Brain pericyte (primary cell): ENCODE measurements around the gene TMEM121.
"Not testable (repeated sequence)": the region's sequence is repeated elsewhere in the genome, so short reads cannot be mapped to it uniquely, and the experiment has no call there.

ENCODE experiments used
- DNase-seq: peaks from one replicate; pipeline ENCODE4 v3.0.0-alpha.2; 2012; ENCODE audit warnings: low read depth, low spot score

TMEM121 gene

GRCh38 chr14:105570482-105570881 is 44.1 kb downstream of the TMEM121 start:
- DNase-seq, result no peak

- DNase-seq, result not testable (repeated sequence)
These were observed 45.0 kb downstream of the TMEM121 start for GRCh38 chr14:105571181-105571951.

- not testable (repeated sequence) for DNase-seq
These were observed 45.7 kb downstream of the TMEM121 start for GRCh38 chr14:105572063-105572462.

- DNase-seq, result not testable (repeated sequence)
These were observed 47.5 kb downstream of the TMEM121 start for GRCh38 chr14:105573841-105574240.

- not testable (repeated sequence) for DNase-seq
These were observed 48.0 kb downstream of the TMEM121 start for GRCh38 chr14:105574411-105574810.

GRCh38 chr14:105575016-105575700 is 48.8 kb downstream of the TMEM121 start:
- DNase-seq, result not testable (repeated sequence)

GRCh38 chr14:105576525-105577088 is 50.2 kb downstream of the TMEM121 start:
- DNase-seq, result no peak

- no peak for DNase-seq
These were observed 51.0 kb downstream of the TMEM121 start for GRCh38 chr14:105577314-105577861.

- no peak for DNase-seq
These were observed 51.7 kb downstream of the TMEM121 start for GRCh38 chr14:105578070-105578469.

GRCh38 chr14:105579221-105579620 is 52.8 kb downstream of the TMEM121 start:
- not testable (repeated sequence) for DNase-seq
